GM18511 (cell line): ENCODE results near the gene RAB4B.
"Not testable (repeated sequence)": the region's sequence is repeated elsewhere in the genome, so short reads cannot be mapped to it uniquely, and the experiment has no call there.

Source experiments
- ATAC-seq: cut with Tn5 transposase; IDR thresholded peaks from one replicate; pipeline ENCODE4 v1.9.1; 2021; ENCODE audit warnings: mild to moderate bottlenecking, moderate library complexity; ENCODE audit not compliant: unreplicated experiment

Gene RAB4B

DNA sequence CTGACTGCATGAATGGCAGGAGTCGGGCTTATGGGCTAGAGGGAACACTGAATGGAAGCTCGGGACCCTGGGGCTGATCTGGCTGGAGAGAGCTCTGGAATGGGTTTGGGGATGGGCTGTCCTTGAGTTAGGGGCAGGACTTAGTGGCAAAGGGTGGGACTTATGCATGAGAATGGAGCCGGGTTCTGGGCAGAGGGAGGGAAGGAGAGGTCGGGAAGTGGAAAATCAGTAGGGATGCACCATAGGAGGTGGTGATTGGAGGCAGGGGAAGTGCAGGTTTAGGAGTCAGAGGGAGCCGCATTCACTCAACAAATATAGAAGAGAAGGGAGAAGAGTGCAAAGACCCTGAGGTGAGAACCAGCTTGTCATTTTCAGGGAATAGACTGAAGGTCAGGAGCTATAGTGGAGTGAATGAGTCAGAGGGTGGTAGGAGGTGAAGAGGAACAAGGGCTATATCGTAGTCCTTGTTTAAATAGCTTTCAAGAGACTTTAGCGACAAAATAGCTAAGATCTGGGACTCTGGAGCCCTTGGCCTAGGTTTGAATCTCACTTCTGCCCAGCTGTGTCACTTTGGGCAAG lies 748 bp downstream of the RAB4B start:
- ATAC-seq = no peak

DNA sequence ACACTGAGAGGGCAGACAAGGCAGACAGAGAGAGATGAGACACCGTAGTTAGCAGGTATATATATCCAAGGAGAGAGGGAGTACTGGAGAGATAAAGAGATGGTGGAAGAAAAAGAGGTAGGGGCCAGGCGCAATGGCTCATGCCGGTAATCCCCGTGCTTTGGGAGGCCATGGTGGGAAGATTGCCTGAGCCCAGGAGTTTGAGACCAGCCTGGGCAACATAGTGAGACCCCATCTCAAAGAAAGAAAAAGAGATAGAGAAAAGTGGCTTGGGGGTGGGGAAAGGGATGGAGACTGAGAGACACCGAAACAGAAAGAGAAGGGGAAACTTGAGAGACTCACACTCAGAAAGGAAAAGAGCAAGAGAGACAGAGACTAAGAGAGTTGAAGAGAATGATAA lies 2.5 kb downstream of the RAB4B start:
- no peak for ATAC-seq

DNA sequence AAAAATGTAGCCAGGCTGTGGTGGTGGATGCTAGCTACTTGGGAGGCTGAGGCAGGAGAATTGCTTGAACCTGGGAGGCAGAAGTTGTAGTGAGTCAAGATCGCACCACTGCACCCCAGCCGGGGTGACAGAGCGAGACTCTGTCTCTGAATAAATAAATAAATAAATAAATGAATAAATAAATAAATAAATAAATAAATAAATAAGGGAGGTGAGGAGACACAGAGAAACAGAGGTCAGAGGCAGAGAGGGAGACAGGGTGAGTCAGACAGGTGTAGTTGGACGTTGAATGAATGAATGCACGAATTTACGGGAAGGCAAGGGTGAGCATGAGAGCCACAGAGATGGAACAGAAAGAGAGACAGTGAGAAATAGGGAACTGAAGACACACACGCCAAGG lies 3.1 kb downstream of the RAB4B start:
- no peak for ATAC-seq

- ATAC-seq = no peak
These were observed 5.7 kb downstream of the RAB4B start for GRCh38 chr19:40783711-40784110.

DNA sequence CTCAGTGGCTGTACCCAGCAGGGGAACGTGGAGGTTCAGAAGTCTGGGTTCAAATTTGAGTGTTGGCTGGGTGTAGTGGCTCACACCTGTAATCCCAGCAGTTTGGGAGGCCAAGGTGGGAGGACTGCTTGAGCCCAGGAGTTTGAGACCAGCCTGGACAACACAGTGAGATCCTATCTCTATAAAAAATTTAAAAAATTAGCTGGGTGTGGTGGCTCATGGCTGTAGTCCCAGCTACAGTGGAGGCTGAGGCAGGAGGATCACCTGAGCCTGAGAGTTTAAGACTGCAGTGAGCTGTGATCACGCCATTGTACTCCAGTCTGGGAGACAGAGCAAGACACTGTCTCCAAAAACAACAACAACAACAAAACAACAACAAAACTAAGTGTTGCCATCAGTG lies 6.1 kb downstream of the RAB4B start:
- ATAC-seq = not testable (repeated sequence)

- ATAC-seq = no peak
These were observed 7.5 kb downstream of the RAB4B start for GRCh38 chr19:40785526-40785925.

- no peak for ATAC-seq
These were observed 8.3 kb downstream of the RAB4B start for GRCh38 chr19:40786060-40787037.

DNA sequence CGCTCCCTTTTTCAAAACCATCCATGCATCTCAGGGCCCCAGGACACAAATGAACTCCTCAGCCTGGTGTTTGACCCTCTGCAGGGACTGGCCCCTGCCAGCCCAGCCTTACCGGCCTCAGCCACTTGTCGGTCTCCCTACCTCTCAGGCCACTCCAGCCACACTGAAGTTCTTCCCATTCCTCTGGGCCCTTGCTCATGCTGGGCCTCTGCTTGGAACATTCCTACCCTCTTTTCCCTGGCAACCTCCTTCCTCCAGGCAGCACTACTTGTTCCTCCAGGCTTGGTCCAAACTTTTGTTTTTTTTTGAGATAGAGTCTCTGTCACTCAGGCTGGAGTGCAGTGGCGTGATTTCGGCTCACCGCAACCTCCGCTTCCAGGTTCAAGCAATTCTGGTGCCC lies 13.3 kb downstream of the RAB4B start:
- no peak for ATAC-seq

GRCh38 chr19:40791996-40792395 lies 13.9 kb downstream of the RAB4B start:
- ATAC-seq = no peak

GRCh38 chr19:40797166-40797962 lies 19.3 kb downstream of the RAB4B start:
- ATAC-seq = no peak

- peak; percentile 38 for ATAC-seq
These were observed 20.1 kb downstream of the RAB4B start for GRCh38 chr19:40797963-40798682.

- peak; percentile 83 for ATAC-seq
These were observed 20.9 kb downstream of the RAB4B start, which contains the start of gene EGLN2 for GRCh38 chr19:40798683-40799557. Gene EGLN2, plus strand, starts transcription at chr19:40799191. Its CDS starts 1,382 bp downstream, at chr19:40800573.

DNA sequence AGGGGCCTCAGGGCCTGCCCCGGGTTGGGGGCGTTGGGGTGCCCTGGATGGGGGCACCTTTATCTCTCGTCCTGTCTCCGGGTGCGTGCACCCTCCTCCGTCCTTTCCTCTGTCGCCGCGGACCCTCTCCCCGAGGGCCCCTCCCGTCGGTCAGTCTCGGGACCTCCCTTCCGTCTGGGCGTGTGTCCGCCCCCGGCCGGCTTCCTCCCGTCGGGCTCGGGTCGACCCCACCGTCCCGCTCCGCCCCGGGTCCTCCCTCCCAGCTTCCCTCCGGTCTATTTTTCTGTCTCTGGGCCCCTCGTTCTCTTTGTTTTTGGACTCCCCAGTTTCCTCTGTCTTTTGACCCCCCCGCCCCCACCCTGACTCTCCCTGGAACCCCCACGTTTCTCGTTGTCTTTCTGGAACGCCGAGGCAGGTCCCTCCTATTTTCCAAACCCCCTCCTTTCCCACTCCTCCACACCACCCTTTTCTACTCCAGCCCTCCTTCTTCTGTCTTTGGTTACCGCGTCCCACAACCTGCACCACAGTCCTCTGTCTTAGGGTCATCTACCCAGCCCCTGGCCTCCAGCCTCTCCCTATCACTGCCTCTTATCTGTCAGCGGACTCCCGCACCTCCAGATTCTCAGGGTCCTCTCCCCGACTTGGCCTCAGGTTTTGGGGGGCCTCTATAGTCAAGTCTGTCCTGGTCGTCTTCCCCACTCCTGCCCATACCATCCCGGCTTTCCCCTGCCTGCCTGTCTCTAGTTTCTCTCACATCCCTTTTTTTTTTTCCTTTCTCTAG lies 21.7 kb downstream of the RAB4B start:
- no peak for ATAC-seq

GRCh38 chr19:40800339-40800996 lies 22.4 kb downstream of the RAB4B start:
- no peak for ATAC-seq

DNA sequence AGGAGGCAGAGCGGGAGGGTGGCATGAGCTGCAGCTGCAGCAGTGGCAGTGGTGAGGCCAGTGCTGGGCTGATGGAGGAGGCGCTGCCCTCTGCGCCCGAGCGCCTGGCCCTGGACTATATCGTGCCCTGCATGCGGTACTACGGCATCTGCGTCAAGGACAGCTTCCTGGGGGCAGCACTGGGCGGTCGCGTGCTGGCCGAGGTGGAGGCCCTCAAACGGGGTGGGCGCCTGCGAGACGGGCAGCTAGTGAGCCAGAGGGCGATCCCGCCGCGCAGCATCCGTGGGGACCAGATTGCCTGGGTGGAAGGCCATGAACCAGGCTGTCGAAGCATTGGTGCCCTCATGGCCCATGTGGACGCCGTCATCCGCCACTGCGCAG lies 22.9 kb downstream of the RAB4B start:
- ATAC-seq = no peak

GRCh38 chr19:40801426-40802299 lies 23.6 kb downstream of the RAB4B start:
- no peak for ATAC-seq
